Rectal smooth muscle tissue (tissue), 1 donor: Measurements from ENCODE around the gene ADAM19.
A peak's percentile ranks its signal among the peaks of the same experiment; 100 is the strongest.
"Not testable (repeated sequence)": the region's sequence is repeated elsewhere in the genome, so short reads cannot be mapped to it uniquely, and the experiment has no call there.

Source experiments
- H3K27ac ChIP-seq: one replicate; pipeline ENCODE4 v1.7.0; 2013; ENCODE audit warnings: low read depth, low read length, inconsistent platforms
- H3K27me3 ChIP-seq: one replicate; pipeline ENCODE4 v1.7.0; 2013; ENCODE audit warnings: low read length; ENCODE audit not compliant: control insufficient read depth, insufficient read depth
- H3K36me3 ChIP-seq: one replicate; pipeline ENCODE4 v1.7.0; 2013; ENCODE audit warnings: low read length; ENCODE audit not compliant: control insufficient read depth, insufficient read depth
- H3K4me1 ChIP-seq: one replicate; pipeline ENCODE4 v1.7.0; 2013; ENCODE audit warnings: low read length; ENCODE audit not compliant: control insufficient read depth, insufficient read depth
- H3K4me3 ChIP-seq: one replicate; pipeline ENCODE4 v1.7.0; 2013; ENCODE audit warnings: low read length
- H3K9ac ChIP-seq: one replicate; pipeline ENCODE4 v1.7.0; 2013; ENCODE audit warnings: low read length

The ADAM19 gene

GRCh38 chr5:157451806-157452205 is 123.8 kb downstream of the ADAM19 start:
- Histone ChIP-seq H3K36me3 (no peaks in the 10 kb centered on the region), H3K4me1 (peaks cover 17% of the 10 kb centered on the region), H3K9ac (no peak overlapping the region), H3K27ac (no peak overlapping the region), H3K4me3 (no peak overlapping the region), H3K27me3 (no peaks in the 10 kb centered on the region)

- peak overlapping the region; percentile 71 for H3K27ac ChIP-seq
- H3K4me3 ChIP-seq, result no peak overlapping the region
- no peak overlapping the region for H3K9ac ChIP-seq
- H3K4me1 ChIP-seq, result peaks cover 17% of the 10 kb centered on the region
- H3K27me3 ChIP-seq, result no peaks in the 10 kb centered on the region
- no peaks in the 10 kb centered on the region for H3K36me3 ChIP-seq
Measured at GRCh38 chr5:157450024-157450423, 125.6 kb downstream of the ADAM19 start.

GRCh38 chr5:157449011-157449723 is 126.4 kb downstream of the ADAM19 start:
- Histone ChIP-seq H3K27me3 (no peaks in the 10 kb centered on the region), H3K4me3 (no peak overlapping the region), H3K4me1 (peaks cover 17% of the 10 kb centered on the region), H3K36me3 (no peaks in the 10 kb centered on the region), H3K27ac (peak overlapping the region; percentile 71), H3K9ac (no peak overlapping the region)

GRCh38 chr5:157447201-157447637 is 128.4 kb downstream of the ADAM19 start:
- peak overlapping the region; percentile 36 for H3K27ac ChIP-seq
- H3K27me3 ChIP-seq, result no peaks in the 10 kb centered on the region
- no peaks in the 10 kb centered on the region for H3K36me3 ChIP-seq
- H3K4me1 ChIP-seq, result peaks cover 17% of the 10 kb centered on the region
- H3K4me3 ChIP-seq, result peak overlapping the region; percentile 44
- no peak overlapping the region for H3K9ac ChIP-seq

GRCh38 chr5:157446412-157446935 is 129.1 kb downstream of the ADAM19 start:
- Histone ChIP-seq H3K9ac (no peak overlapping the region), H3K36me3 (no peaks in the 10 kb centered on the region), H3K27me3 (no peaks in the 10 kb centered on the region), H3K27ac (no peak overlapping the region), H3K4me3 (no peak overlapping the region), H3K4me1 (peaks cover 17% of the 10 kb centered on the region)

- H3K27me3 ChIP-seq, result no peaks in the 10 kb centered on the region
- H3K36me3 ChIP-seq, result no peaks in the 10 kb centered on the region
- no peak overlapping the region for H3K27ac ChIP-seq
- H3K4me3 ChIP-seq, result no peak overlapping the region
- H3K4me1 ChIP-seq, result peaks cover 17% of the 10 kb centered on the region
- no peak overlapping the region for H3K9ac ChIP-seq
Measured at GRCh38 chr5:157445745-157446411, 129.7 kb downstream of the ADAM19 start.

- Histone ChIP-seq H3K27me3 (no peaks in the 10 kb centered on the region), H3K36me3 (no peaks in the 10 kb centered on the region), H3K4me3 (no peak overlapping the region), H3K9ac (no peak overlapping the region), H3K4me1 (peaks cover 8% of the 10 kb centered on the region), H3K27ac (no peak overlapping the region)
Measured at GRCh38 chr5:157444224-157444623, 131.4 kb downstream of the ADAM19 start.

- Histone ChIP-seq H3K27me3 (no peaks in the 10 kb centered on the region), H3K4me1 (no peaks in the 10 kb centered on the region), H3K4me3 (no peak overlapping the region), H3K9ac (no peak overlapping the region), H3K27ac (no peak overlapping the region), H3K36me3 (no peaks in the 10 kb centered on the region)
Measured at GRCh38 chr5:157443041-157443549, 132.5 kb downstream of the ADAM19 start.

- Histone ChIP-seq H3K4me3 (no peak overlapping the region), H3K9ac (no peak overlapping the region), H3K36me3 (no peaks in the 10 kb centered on the region), H3K27me3 (no peaks in the 10 kb centered on the region), H3K27ac (no peak overlapping the region), H3K4me1 (no peaks in the 10 kb centered on the region)
Measured at GRCh38 chr5:157434096-157434495, 141.5 kb downstream of the ADAM19 start.

GRCh38 chr5:157431544-157432200 is 143.9 kb downstream of the ADAM19 start:
- H3K27ac ChIP-seq, result no peak overlapping the region
- H3K27me3 ChIP-seq, result no peaks in the 10 kb centered on the region
- no peak overlapping the region for H3K9ac ChIP-seq
- no peak overlapping the region for H3K4me3 ChIP-seq
- H3K4me1 ChIP-seq, result no peaks in the 10 kb centered on the region
- no peaks in the 10 kb centered on the region for H3K36me3 ChIP-seq

GRCh38 chr5:157429920-157430319 is 145.7 kb downstream of the ADAM19 start:
- H3K9ac ChIP-seq, H3K27ac ChIP-seq, H3K4me3 ChIP-seq, H3K27me3 ChIP-seq, H3K36me3 ChIP-seq, H3K4me1 ChIP-seq: not testable (repeated sequence)
